ENCODE results near the gene NLGN1. TPM values are rescaled to one million over a fixed set of nuclear protein-coding genes. Genes with fewer than 3 reads are reported as not detected.

NLGN1 gene
- total and polyA plus RNA-seq, 12 donors: 0.88 to 19.9 (median 12.6) TPM

- no peak overlapping the region for H3K4me3 ChIP-seq
- no peak for ATAC-seq
- intact Hi-C loops (cut with DNase I): no loop called here
- H3K36me3 ChIP-seq: no peaks in the 10 kb centered on the region
- H3K27me3 ChIP-seq: no peaks in the 10 kb centered on the region
- 87 to 93% methylated on average over 2 of the region's 2 CpGs for WGBS, 2 donors
- TF ChIP-seq CTCF (IDR thresholded peaks at IDR 0.05): no peak
- H3K27ac ChIP-seq: no peak overlapping the region
- DNase-seq: no peak
- H3K4me1 ChIP-seq: no peaks in the 10 kb centered on the region
- H3K9me3 ChIP-seq: no peaks in the 10 kb centered on the region
These were observed 380.7 kb downstream of the NLGN1 start for GRCh38 chr3:173778251-173778650.

- H3K4me1 ChIP-seq: no peaks in the 10 kb centered on the region
- no peaks in the 10 kb centered on the region for H3K36me3 ChIP-seq
- H3K27ac ChIP-seq: no peak overlapping the region
- DNase-seq: no peak
- no peaks in the 10 kb centered on the region for H3K27me3 ChIP-seq
- H3K4me3 ChIP-seq: no peak overlapping the region
- TF ChIP-seq CTCF (IDR thresholded peaks at IDR 0.05): no peak
- no peaks in the 10 kb centered on the region for H3K9me3 ChIP-seq
- WGBS, 2 donors: 85 to 90% methylated on average over 3 of the region's 3 CpGs
- ATAC-seq: no peak
- intact Hi-C loops (cut with DNase I): no loop called here
These were observed 382.5 kb downstream of the NLGN1 start for GRCh38 chr3:173780067-173780466.

- Histone ChIP-seq H3K27me3 (no peaks in the 10 kb centered on the region), H3K27ac (no peak overlapping the region), H3K4me3 (no peak overlapping the region), H3K4me1 (no peaks in the 10 kb centered on the region), H3K36me3 (no peaks in the 10 kb centered on the region), H3K9me3 (no peaks in the 10 kb centered on the region)
- intact Hi-C loops (cut with DNase I): no loop called here
- DNase-seq (no peak), ATAC-seq (no peak)
- no peak for TF ChIP-seq CTCF (IDR thresholded peaks at IDR 0.05)
- WGBS, 2 donors: 67 to 70% methylated on average over 3 of the region's 3 CpGs
These were observed 387.5 kb downstream of the NLGN1 start for GRCh38 chr3:173785004-173785403.

GRCh38 chr3:173789530-173790162, 392.1 kb downstream of the NLGN1 start:
- Histone ChIP-seq H3K27me3 (no peaks in the 10 kb centered on the region), H3K27ac (no peak overlapping the region), H3K36me3 (no peaks in the 10 kb centered on the region), H3K4me3 (no peak overlapping the region), H3K9me3 (no peaks in the 10 kb centered on the region), H3K4me1 (no peaks in the 10 kb centered on the region)
- 79 to 86% methylated on average over 2 of the region's 2 CpGs for WGBS, 2 donors
- intact Hi-C loops (cut with DNase I): no loop called here
- ATAC-seq (no peak), DNase-seq (no peak)
- TF ChIP-seq CTCF (IDR thresholded peaks at IDR 0.05): no peak

Data from heart right ventricle (tissue), 16 donors.